T-helper 2 cell (primary cell): Measurements from ENCODE around the gene DOCK10.

ENCODE experiments used
- DNase-seq, 5 experiments: peaks; one replicate each; pipeline versions ENCODE4 v3.0.0 to v3.0.0-alpha.2; 2012 to 2022

Gene DOCK10

DNA sequence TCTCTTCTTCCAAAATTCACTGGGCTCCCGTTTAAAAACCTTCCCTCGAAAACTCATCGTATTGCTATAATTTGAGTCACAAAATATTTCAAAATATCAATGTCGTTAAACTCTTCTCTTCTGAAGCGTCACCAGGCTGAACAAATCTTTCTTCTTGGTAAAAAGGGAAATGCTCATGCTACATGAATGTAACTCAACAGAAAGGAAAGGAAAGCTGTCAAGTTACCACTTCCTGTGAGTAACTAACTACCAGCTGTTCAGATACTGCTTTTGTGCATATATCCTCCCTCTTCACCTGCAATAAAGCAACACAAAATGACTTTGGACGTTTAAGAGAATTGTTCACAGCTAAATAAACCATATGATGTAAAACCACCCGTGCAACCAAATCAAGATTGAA lies 95.4 kb downstream of the DOCK10 start:
- peak in 2 of 5 experiments; percentile 52 to 91 for DNase-seq

DNA sequence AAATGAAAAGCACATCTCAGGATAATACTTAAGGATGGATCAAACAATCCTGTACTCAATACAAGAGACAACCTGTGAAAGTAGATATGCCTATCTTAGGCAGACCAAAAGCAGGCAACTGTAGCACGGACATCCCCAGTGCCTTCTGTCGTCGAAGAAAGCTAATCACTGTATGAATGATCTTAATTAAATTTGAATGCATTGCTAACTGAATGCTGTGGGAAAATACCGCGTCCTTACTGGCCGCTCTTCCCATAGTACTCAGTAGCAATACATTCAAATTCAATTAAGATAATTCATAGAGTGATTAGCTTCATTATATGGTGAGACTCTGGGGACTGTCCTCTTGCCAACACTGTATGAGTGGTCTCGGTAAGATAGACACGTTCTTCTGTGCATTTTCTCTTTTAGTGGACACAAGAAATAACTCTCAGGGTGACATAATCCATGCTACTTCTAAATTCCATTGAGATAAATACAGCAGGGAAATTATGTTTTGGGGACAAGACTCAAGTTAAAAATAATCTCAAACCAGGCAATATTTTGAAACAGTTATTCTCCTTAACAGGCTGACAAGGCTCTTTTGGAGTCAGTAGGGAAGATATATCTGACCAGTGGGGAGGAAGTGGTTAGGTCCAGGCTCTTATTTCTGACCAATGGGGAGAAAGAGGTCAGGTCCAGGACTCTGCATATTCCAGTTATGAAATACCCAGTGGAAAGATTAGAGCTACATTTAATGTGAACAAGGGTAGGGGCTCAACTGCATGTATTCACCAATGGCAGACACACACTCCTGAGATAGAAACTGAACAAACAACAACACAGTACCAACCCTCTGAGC lies 97.3 kb downstream of the DOCK10 start:
- peak in 1 of 5 experiments; percentile 37 for DNase-seq

DNA sequence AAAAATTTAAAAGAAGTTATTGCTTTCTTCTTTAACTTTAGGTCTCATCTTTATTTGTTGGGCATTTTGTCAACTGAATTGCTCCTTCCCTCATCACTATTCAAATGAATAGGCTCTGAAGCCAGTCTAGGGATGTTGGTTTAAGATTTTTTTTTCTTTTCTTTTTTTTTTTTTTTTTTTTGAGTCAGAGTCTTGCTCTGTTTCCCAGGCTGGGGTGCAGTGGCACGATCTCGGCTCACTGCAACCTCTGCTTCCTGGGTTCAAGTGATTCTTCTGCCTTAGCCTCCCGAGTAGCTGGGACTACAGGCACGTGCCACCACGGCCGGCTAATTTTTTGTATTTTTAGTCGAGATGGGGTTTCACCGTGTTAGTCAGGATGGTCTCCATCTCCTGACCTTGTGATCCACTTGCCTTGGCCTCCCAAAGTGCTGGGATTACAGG lies 98.6 kb downstream of the DOCK10 start:
- peak in 2 of 5 experiments; percentile 34 to 78 for DNase-seq

- no peak for DNase-seq
Observed at GRCh38 chr2:224941960-224942359, 100.3 kb downstream of the DOCK10 start.

- DNase-seq, result no peak
Observed at GRCh38 chr2:224940618-224941017, 101.7 kb downstream of the DOCK10 start.

GRCh38 chr2:224938651-224939182 lies 103.6 kb downstream of the DOCK10 start:
- peak in 1 of 5 experiments; percentile 63 for DNase-seq

GRCh38 chr2:224937887-224938286 lies 104.4 kb downstream of the DOCK10 start:
- no peak for DNase-seq

DNA sequence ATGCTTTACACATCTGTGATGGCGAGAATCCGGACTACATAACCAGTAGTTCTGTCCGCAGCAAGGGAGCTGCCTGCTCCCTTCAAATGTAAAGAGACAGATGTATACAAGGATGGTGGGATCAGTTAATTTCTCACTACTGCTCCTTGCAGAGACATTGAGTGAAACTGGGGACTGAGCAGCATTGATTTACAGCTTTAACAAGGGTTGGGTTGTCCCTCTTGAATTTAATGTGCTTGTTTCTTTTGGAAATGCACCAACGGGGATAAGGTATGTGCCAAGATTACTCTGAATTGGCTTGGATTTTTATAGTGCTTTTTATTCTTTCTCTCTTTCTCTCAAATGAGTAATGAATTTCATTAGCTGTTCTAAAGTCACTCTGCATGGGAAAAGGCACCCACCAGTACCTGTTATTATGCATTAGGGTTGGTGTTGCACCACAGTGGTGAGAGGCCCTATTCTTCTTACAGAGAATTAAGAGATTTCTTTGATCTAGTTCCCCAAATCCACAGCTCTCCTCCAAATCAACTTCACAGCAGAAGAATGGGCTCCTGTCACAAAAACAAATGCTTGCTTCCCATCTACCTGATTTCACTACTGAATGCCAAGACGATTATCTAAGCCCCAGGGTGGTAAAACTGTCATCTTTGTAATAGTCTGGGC lies 107.6 kb downstream of the DOCK10 start:
- DNase-seq, result no peak

- DNase-seq, result peak in 1 of 5 experiments; percentile 70
Observed at GRCh38 chr2:224933431-224933830, 108.8 kb downstream of the DOCK10 start.

- no peak for DNase-seq
Observed at GRCh38 chr2:224932522-224932921, 109.7 kb downstream of the DOCK10 start.

- no peak for DNase-seq
Observed at GRCh38 chr2:224931956-224932355, 110.3 kb downstream of the DOCK10 start.

GRCh38 chr2:224930990-224931389 lies 111.3 kb downstream of the DOCK10 start:
- peak in 1 of 5 experiments; percentile 64 for DNase-seq

GRCh38 chr2:224930124-224930523 lies 112.1 kb downstream of the DOCK10 start:
- peak in 3 of 5 experiments; percentile 7 to 94 (median 60) for DNase-seq

DNA sequence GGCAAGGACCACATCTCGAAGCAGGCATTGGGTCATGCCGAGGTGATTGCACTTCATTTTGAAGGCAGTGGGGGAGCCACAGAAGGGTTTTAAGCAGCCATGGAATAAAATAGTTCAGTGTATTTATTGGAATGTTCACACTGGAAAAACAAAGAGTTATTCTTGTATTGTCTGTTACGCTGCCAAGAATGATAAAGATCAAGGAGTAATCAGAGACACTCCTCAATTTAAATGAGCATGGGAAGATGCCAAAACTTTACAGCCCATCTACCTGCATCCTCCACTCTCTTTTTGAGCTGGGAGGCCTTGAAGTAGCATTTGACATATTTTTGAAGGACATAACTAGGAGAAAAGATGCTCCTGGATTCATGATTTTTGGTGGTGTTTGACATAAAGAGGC lies 112.8 kb downstream of the DOCK10 start:
- DNase-seq, result no peak

GRCh38 chr2:224927646-224928173 lies 114.6 kb downstream of the DOCK10 start:
- peak in 4 of 5 experiments; percentile 35 to 94 (median 74) for DNase-seq

DNA sequence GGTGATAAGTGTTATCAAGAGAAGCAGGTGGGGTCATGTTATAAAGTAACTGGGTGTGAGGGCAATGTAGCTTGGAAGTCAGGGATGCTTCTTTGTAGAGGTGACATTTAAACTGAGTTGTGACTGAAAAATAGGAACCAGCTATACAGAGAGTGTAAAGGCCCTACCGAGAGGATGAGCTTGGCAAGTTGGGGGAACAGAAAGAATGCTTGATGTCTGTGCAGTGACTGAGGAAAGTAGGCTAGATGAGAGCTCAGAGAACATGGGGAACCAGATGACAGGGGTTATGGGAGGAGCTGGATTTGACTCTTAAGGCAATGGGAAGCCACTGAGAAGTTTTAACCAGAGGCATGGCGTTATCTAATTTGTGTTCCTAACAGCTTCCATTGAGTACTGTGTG lies 115.3 kb downstream of the DOCK10 start:
- DNase-seq, result no peak

DNA sequence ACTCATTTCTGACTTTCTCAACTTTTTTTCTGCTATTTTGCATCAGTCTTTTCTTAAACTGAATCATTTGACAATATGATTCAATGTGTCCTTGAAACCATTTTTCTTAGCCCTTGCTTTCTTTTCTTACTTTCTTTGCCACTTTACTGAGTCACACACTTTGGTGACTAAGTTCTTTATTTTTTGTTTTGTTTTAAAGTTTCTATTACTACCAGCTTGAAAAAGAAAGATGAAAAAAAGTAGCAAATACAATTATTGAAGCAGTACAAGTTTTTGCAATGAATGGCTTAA lies 116.5 kb downstream of the DOCK10 start:
- peak in 1 of 5 experiments; percentile 65 for DNase-seq

DNA sequence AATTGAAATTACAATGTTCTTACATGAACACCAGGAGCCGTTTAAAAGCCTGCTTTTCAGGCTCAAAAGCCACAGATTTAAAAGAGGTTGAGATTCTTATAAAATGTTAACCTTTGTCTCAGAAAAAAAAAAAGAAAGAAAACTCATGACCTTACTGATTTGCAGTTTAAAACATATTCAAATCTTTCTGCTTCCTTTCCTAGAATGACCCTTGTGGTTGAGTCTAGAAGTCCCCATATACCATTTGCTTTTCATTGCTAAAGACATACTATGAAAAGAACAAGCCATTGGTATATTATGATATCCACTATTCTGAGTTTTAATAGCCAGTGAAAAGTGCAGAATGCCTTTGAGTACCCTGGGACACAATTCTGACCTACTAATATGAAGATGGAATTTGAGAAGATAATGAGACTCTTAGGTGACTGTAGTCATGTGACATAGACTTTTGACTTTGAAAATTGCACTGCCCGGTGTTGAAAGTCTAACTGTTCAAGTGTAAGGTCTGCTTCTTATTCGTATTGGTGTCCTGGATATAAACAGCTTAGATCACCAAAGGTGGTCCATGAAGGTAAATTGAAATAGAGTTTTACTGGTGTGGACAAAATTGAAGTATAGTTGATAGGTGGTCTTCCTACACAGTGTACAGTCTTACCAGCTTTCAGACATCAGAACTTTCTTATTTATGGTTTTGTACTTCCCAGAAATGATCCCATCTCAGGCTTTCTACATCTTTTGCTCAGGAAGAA lies 117.0 kb downstream of the DOCK10 start:
- DNase-seq, result peak in 1 of 5 experiments; percentile 60

GRCh38 chr2:224924631-224925030 lies 117.6 kb downstream of the DOCK10 start:
- no peak for DNase-seq

DNA sequence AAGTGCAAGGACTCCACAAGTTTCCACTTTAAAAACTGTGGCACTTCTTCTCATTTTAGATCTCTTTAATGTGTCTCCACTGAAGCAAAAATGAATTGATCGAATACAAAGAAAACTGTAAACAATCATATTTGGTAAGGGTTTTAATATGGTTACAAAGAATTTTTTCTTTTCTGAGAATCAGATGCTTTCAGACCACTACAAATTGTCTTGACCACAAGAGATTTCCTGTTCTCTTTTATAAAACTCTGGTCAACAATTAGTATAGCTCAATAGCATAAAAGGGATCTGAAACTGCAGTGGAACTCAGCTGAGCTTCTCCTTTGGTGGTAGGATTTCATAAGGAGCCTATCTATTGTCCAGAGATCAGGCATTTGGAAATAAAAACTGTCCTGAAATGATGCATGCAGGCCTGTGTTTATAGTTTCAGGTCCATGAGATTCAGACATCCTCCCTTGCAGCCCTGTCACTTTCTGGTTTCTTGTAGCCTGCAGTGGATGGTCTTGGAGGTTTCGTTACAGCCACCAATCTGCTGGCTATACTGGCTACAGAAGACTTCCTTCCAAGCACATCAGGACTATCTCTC lies 120.0 kb downstream of the DOCK10 start:
- peak in 1 of 5 experiments; percentile 53 for DNase-seq

DNA sequence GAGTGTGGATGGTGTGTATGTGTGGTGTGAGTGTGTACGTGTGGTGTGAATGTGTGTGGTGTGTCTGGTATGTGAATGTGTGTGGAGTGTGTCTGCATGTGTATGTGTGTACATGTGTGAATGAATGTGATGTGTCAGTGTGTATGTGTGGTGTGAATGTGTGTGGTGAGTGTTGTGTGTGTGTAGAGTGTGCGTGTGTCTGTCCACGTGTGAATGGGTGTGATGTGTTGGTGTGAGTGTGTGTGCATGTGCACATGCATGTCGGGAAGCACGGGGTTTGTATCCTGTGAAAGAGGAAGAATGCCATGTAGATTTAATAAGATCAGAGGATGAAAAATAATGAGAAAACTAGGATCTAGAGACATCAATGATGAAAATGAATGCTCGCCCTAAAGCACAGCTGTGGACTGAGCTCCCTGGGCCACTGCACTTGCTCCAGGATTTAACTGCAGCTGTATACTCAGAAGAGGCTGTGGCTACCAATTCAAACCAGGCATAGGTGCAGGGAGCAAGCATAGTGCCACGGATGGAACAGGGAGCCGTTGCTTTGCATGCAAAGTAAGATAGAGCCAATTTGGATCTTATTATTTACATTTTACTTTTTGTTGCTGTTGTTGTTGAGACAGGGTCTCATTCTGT lies 122.7 kb downstream of the DOCK10 start:
- DNase-seq, result no peak
